ENCODE results near the gene STAP1.

DNA sequence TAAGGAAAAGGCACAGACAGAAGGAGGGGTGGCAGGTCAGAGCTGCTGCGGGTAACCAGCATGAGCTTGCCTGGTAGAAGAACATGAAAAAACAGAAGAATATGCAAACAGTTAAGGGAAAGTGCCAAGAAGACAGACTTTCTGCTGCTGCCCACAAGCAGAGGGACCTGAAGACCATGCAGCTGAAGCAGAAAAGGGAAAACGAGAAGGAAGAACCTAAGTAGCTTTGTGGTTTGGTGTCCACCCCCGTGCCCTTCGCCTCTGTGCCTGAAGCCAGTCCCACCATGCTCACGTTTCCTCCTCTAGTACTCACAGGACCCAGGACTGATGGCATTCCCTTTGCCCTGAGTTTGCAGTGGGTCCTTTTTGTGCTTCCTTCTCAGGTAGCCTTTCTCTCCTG, 79.6 kb downstream of the STAP1 start:
- TF ChIP-seq, protein P1, sequence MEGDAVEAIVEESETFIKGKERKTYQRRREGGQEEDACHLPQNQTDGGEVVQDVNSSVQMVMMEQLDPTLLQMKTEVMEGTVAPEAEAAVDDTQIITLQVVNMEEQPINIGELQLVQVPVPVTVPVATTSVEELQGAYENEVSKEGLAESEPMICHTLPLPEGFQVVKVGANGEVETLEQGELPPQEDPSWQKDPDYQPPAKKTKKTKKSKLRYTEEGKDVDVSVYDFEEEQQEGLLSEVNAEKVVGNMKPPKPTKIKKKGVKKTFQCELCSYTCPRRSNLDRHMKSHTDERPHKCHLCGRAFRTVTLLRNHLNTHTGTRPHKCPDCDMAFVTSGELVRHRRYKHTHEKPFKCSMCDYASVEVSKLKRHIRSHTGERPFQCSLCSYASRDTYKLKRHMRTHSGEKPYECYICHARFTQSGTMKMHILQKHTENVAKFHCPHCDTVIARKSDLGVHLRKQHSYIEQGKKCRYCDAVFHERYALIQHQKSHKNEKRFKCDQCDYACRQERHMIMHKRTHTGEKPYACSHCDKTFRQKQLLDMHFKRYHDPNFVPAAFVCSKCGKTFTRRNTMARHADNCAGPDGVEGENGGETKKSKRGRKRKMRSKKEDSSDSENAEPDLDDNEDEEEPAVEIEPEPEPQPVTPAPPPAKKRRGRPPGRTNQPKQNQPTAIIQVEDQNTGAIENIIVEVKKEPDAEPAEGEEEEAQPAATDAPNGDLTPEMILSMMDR (IDR thresholded peaks at IDR 0.05), result no peak
- TF ChIP-seq POLR2AphosphoS5 (IDR thresholded peaks at IDR 0.05), result no peak
- no peak for TF ChIP-seq POLR2A (IDR thresholded peaks at IDR 0.05)
- TF ChIP-seq EP300 (IDR thresholded peaks at IDR 0.05), result no peak

Measured in upper lobe of left lung (tissue), 4 donors.